SJCRH30 (cell line): Measurements from ENCODE around the gene PRKCB. TPM values are rescaled to one million over a fixed set of nuclear protein-coding genes. Genes with fewer than 3 reads are reported as not detected.

Experiments used
- DNase-seq, 2 experiments: peaks; one replicate each; pipeline ENCODE4 v3.0.0-alpha.2; 2015 to 2020
- H3K27ac ChIP-seq: fragments of 250-450 bp; sonication (Bioruptor Pico); 2 replicates; pipeline ENCODE4 v1.5.1; 2020; ENCODE audit warnings: mild to moderate bottlenecking, moderate library complexity
- H3K27me3 ChIP-seq: fragments of 250-450 bp; sonication (Bioruptor Pico); 2 replicates; pipeline ENCODE4 v1.5.1; 2020; ENCODE audit warnings: mild to moderate bottlenecking, moderate library complexity
- H3K36me3 ChIP-seq: fragments of 250-450 bp; sonication (Bioruptor Pico); 2 replicates; pipeline ENCODE4 v1.5.1; 2020; ENCODE audit warnings: mild to moderate bottlenecking, moderate library complexity
- H3K4me1 ChIP-seq: fragments of 250-450 bp; sonication (Bioruptor Pico); 2 replicates; pipeline ENCODE4 v1.5.1; 2020; ENCODE audit warnings: mild to moderate bottlenecking, moderate library complexity
- H3K4me3 ChIP-seq: fragments of 250-450 bp; sonication (Bioruptor Pico); 2 replicates; pipeline ENCODE4 v1.5.1; 2020; ENCODE audit warnings: mild to moderate bottlenecking, moderate library complexity
- H3K9me3 ChIP-seq: fragments of 250-450 bp; sonication (Bioruptor Pico); replicated peaks from 2 replicates; pipeline ENCODE4 v1.5.1; 2020; ENCODE audit warnings: mild to moderate bottlenecking, moderate library complexity
- total RNA-seq: library from RNA; depleted of rRNA; stranded (reverse); fragments of >200 nt; shearing (Covaris generic); gene quantifications from 2 replicates; pipeline ENCODE4 v1.2.3, GENCODE V29; 2014

Gene PRKCB
- total RNA-seq, 1 experiment from 2014 or later, result not detected

DNA sequence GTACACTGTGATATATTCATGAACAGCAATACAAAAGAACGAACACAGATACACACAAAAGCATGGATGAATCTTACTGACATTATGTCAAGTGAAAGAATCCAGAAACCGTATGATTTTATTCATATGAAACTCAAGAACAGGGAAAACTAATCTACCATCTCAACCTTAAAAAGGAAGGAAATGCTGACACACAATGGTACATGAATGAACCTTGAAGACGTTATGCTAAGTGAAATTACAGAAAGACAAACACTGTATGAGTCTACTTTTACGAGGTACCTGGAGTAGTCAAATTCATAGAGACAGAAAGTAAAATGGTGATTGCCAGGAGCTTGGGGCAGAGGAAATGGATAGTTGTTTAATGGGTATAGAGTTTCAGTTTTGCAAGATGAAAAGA lies 8.7 kb upstream of the PRKCB start:
- Histone ChIP-seq H3K4me1 (no peaks in the 10 kb centered on the region), H3K27ac (no peak overlapping the region), H3K4me3 (no peak overlapping the region), H3K9me3 (no peaks in the 10 kb centered on the region), H3K27me3 (no peaks in the 10 kb centered on the region), H3K36me3 (no peaks in the 10 kb centered on the region)
- no peak for DNase-seq

DNA sequence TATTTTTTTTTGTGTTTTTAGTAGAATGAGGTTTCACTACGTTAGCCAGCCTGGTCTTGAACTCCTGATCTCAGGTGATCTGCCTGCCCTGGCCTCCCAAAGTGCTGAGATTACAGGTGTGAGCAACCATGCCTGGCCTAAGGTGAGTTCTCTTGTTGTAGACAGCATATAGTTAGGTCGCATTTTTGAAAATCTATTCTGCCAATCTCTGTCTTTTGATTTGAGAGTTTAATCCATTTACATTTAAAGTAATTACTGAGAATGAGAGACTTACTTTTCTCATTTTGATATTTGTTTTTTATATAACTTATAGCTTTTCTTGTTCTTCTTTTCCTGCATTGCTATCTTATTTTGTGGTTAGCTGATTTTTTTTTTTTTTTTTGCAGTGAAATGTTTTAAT lies 6.3 kb upstream of the PRKCB start:
- H3K4me3 ChIP-seq, result no peak overlapping the region
- H3K36me3 ChIP-seq, result no peaks in the 10 kb centered on the region
- H3K9me3 ChIP-seq, result no peaks in the 10 kb centered on the region
- H3K27me3 ChIP-seq, result no peaks in the 10 kb centered on the region
- DNase-seq, result no peak
- H3K27ac ChIP-seq, result no peak overlapping the region
- H3K4me1 ChIP-seq, result no peaks in the 10 kb centered on the region

DNA sequence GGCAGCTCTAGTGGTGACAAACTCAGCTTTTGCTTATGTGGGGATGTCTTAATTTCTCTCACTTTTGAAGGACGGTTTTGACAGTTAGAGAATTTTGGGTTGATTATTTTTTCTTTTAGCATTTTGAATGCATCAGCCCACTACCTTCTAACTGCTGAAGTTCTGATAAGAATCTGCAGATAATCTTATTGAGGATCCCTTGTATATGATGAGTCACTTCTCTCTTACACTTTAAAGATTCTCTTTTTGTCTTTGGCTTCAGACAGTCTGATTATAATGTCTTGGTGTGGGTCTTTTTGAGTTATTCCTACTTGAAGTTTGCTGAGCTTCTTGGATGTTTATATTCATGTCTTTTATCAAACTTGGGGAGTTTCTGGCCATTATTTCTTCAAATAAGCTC lies 5.5 kb upstream of the PRKCB start:
- no peak overlapping the region for H3K4me3 ChIP-seq
- no peak for DNase-seq
- no peaks in the 10 kb centered on the region for H3K9me3 ChIP-seq
- H3K4me1 ChIP-seq, result no peaks in the 10 kb centered on the region
- H3K27me3 ChIP-seq, result no peaks in the 10 kb centered on the region
- no peak overlapping the region for H3K27ac ChIP-seq
- no peaks in the 10 kb centered on the region for H3K36me3 ChIP-seq

GRCh38 chr16:23832882-23833281 lies 2.9 kb upstream of the PRKCB start:
- Histone ChIP-seq H3K4me1 (no peaks in the 10 kb centered on the region), H3K4me3 (no peak overlapping the region), H3K36me3 (no peaks in the 10 kb centered on the region), H3K27ac (no peak overlapping the region), H3K9me3 (no peaks in the 10 kb centered on the region), H3K27me3 (no peaks in the 10 kb centered on the region)
- DNase-seq, result no peak

DNA sequence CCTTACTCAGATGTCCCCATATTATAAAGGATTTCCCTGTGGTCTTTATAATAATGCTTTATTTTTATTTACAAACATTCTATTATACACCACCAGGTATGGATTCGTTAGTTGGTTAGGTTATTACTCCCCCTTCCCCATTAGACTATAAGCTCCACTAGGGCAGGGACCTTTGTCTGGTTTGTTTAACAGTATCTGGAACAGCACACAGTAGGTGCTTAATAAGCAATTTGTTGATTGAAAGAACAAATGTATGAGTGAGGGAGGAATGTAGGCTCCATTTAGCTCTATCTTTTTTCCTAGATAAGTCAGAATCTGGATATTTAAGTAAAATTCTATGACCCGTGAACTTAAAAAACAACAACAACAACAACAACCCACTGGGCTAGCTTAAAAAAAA lies 2.3 kb upstream of the PRKCB start:
- Histone ChIP-seq H3K4me3 (no peak overlapping the region), H3K36me3 (no peaks in the 10 kb centered on the region), H3K9me3 (no peaks in the 10 kb centered on the region), H3K27me3 (no peaks in the 10 kb centered on the region), H3K27ac (no peak overlapping the region), H3K4me1 (no peaks in the 10 kb centered on the region)
- no peak for DNase-seq

- no peak for DNase-seq
- no peak overlapping the region for H3K4me3 ChIP-seq
- no peaks in the 10 kb centered on the region for H3K27me3 ChIP-seq
- no peaks in the 10 kb centered on the region for H3K36me3 ChIP-seq
- H3K9me3 ChIP-seq, result no peaks in the 10 kb centered on the region
- H3K4me1 ChIP-seq, result no peaks in the 10 kb centered on the region
- H3K27ac ChIP-seq, result no peak overlapping the region
Measured at GRCh38 chr16:23833960-23834685, 1.7 kb upstream of the PRKCB start.

- no peak for DNase-seq
- Histone ChIP-seq H3K9me3 (no peaks in the 10 kb centered on the region), H3K27ac (no peak overlapping the region), H3K4me1 (no peaks in the 10 kb centered on the region), H3K4me3 (no peak overlapping the region), H3K27me3 (no peaks in the 10 kb centered on the region), H3K36me3 (no peaks in the 10 kb centered on the region)
Measured at GRCh38 chr16:23836078-23836403, 258 bp downstream of the PRKCB start.

GRCh38 chr16:23836404-23837311 lies 875 bp downstream of the PRKCB start:
- Histone ChIP-seq H3K9me3 (no peaks in the 10 kb centered on the region), H3K4me3 (no peak overlapping the region), H3K27ac (no peak overlapping the region), H3K27me3 (no peaks in the 10 kb centered on the region), H3K36me3 (no peaks in the 10 kb centered on the region), H3K4me1 (no peaks in the 10 kb centered on the region)
- no peak for DNase-seq

GRCh38 chr16:23837553-23838308 lies 1.9 kb downstream of the PRKCB start:
- DNase-seq, result no peak
- Histone ChIP-seq H3K4me3 (no peak overlapping the region), H3K36me3 (no peaks in the 10 kb centered on the region), H3K27me3 (no peaks in the 10 kb centered on the region), H3K27ac (no peak overlapping the region), H3K4me1 (no peaks in the 10 kb centered on the region), H3K9me3 (no peaks in the 10 kb centered on the region)

DNA sequence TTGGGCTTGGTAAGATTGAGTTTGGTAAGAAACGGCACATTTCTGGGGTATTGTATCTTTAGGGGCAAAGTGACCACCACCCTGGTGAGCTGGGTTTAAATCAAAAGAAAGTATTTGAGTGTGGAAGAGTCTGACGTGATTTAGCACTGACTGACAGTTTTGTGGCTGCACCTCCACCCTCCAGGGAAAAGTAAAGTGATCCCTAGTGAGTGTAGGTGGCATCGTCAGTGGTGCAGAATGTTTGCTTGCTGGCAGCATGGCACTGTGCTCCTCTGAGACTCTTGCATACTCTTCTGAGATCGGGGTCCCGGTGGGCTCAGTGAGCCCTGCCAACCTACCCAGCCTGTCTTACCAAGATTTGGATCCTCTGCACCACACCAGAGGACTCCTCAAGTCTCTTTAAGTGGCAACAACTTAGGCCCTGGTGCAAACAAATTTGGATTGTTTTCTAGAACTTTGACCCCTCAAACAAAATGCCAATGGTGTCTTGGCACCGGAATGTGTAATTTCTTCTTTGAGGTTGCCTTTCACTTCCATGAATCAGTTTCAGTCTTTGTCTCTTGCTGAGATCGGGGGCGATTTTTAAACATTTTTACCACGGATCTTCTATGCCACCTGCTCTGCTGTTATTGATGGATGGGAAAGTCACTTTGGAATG lies 2.8 kb downstream of the PRKCB start:
- no peak for DNase-seq
- Histone ChIP-seq H3K4me1 (no peaks in the 10 kb centered on the region), H3K27me3 (no peaks in the 10 kb centered on the region), H3K27ac (no peak overlapping the region), H3K9me3 (no peaks in the 10 kb centered on the region), H3K36me3 (no peaks in the 10 kb centered on the region), H3K4me3 (no peak overlapping the region)

DNA sequence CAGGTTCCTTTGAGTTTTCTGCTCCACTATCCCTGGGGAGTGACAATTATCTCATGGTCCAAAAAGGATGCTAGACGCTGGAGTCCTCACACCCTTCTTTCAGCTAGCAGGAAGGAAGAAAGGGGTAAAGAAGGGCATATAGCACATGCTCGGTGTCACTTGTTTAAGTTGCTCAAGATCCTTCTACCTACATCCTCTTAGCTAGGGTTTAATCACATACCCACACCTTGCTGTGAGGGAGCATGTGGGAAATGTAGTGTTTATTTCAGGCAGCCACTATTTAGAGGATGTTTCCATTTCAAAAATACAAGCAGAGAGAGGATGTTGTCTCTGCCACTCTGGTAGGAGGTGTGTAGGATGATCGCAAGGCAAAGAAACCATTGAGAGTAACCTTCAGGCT lies 4.5 kb downstream of the PRKCB start:
- no peaks in the 10 kb centered on the region for H3K4me1 ChIP-seq
- H3K36me3 ChIP-seq, result no peaks in the 10 kb centered on the region
- H3K27me3 ChIP-seq, result no peaks in the 10 kb centered on the region
- no peak overlapping the region for H3K27ac ChIP-seq
- DNase-seq, result no peak
- no peaks in the 10 kb centered on the region for H3K9me3 ChIP-seq
- no peak overlapping the region for H3K4me3 ChIP-seq

DNA sequence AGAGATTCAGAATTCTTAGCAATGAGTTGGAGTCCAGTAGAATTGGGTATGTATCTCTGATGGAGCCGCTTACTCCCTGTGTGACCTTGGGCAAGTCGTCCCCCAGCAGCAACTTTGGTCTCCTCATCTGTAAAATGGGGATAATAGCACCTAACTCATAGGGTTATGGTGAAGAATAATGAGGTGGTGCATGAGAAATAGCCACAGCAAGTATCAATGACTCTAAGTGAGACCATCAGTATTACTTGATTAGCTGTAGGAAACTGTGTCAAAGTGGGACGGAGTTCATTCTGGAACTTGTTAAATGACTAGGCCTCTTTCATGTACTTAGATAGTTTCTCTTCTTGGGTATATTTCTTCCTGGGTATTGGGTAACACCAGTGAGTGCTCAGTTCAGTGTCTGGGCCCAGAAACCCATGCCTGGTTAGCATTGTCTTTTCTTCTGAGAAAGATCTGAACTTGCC lies 6.4 kb downstream of the PRKCB start:
- H3K4me3 ChIP-seq, result no peak overlapping the region
- H3K27ac ChIP-seq, result no peak overlapping the region
- H3K4me1 ChIP-seq, result no peaks in the 10 kb centered on the region
- no peaks in the 10 kb centered on the region for H3K9me3 ChIP-seq
- no peaks in the 10 kb centered on the region for H3K27me3 ChIP-seq
- DNase-seq, result no peak
- H3K36me3 ChIP-seq, result no peaks in the 10 kb centered on the region

GRCh38 chr16:23843143-23843542 lies 7.4 kb downstream of the PRKCB start:
- no peak overlapping the region for H3K4me3 ChIP-seq
- H3K9me3 ChIP-seq, result no peaks in the 10 kb centered on the region
- H3K36me3 ChIP-seq, result no peaks in the 10 kb centered on the region
- H3K27ac ChIP-seq, result no peak overlapping the region
- H3K27me3 ChIP-seq, result no peaks in the 10 kb centered on the region
- DNase-seq, result no peak
- H3K4me1 ChIP-seq, result no peaks in the 10 kb centered on the region

- H3K4me3 ChIP-seq, result no peak overlapping the region
- DNase-seq, result no peak
- H3K27ac ChIP-seq, result no peak overlapping the region
- H3K36me3 ChIP-seq, result no peaks in the 10 kb centered on the region
- H3K27me3 ChIP-seq, result no peaks in the 10 kb centered on the region
- H3K9me3 ChIP-seq, result no peaks in the 10 kb centered on the region
- no peaks in the 10 kb centered on the region for H3K4me1 ChIP-seq
Measured at GRCh38 chr16:23847251-23847650, 11.5 kb downstream of the PRKCB start.

DNA sequence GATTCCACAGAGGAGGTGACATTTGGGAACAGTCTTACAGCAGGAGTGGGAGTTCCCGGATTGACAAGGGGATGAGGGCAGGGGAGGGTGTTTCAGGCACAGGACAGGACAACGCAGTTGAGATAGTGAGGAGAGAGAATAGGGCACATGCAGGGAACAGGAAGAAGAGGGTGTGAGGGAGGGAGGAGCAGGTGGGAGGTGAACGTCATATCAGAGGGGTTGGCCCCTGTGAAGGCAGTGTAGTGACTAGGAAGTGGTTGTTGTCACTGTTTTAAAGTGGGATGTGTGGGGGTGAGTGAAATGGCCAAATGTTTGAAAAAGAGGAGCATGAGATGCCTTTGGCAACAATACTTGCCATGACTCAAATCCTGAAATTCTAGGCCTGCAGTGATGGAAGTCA lies 12.2 kb downstream of the PRKCB start:
- H3K27me3 ChIP-seq, result no peaks in the 10 kb centered on the region
- H3K9me3 ChIP-seq, result no peaks in the 10 kb centered on the region
- no peak overlapping the region for H3K27ac ChIP-seq
- no peaks in the 10 kb centered on the region for H3K36me3 ChIP-seq
- no peak overlapping the region for H3K4me3 ChIP-seq
- no peak for DNase-seq
- H3K4me1 ChIP-seq, result no peaks in the 10 kb centered on the region
